ENCODE measurements around the gene VPS13C. TPM values are rescaled to one million over a fixed set of nuclear protein-coding genes. Genes with fewer than 3 reads are reported as not detected.

Gene VPS13C
- total RNA-seq, 4 donors from 2014 or later = 68.2 to 165 (median 102) TPM

DNA sequence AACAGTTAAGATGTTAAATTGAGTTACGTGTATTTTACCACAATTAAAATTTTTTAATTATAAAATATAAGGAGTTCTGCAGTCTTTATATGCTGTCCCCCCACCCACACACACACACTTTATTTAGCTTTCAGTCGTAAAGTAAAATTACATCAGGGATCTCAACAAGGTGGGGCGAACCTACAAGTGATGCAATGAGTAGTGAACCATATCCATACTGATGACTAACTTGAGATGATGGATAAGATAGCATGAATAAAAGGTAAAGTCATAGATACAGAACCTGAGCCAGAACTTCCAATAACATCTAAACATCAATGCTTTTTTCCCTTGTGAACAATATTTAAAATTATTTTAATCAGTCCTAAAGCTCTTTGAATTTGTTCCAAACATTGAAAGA, 77.2 kb downstream of the VPS13C start:
- Histone ChIP-seq H3K27me3 (no peaks in the 10 kb centered on the region), H3K9me3 (no peaks in the 10 kb centered on the region), H3K36me3 (peaks cover 0 to 2% of the 10 kb centered on the region in 2 donors), H3K4me3 (no peak overlapping the region), H3K27ac (no peak overlapping the region), H3K4me1 (no peaks in the 10 kb centered on the region)
- intact Hi-C loops (cut with DNase I; ENCODE audit: low total_unique reads) = no loop called here
- TF ChIP-seq, protein P1, sequence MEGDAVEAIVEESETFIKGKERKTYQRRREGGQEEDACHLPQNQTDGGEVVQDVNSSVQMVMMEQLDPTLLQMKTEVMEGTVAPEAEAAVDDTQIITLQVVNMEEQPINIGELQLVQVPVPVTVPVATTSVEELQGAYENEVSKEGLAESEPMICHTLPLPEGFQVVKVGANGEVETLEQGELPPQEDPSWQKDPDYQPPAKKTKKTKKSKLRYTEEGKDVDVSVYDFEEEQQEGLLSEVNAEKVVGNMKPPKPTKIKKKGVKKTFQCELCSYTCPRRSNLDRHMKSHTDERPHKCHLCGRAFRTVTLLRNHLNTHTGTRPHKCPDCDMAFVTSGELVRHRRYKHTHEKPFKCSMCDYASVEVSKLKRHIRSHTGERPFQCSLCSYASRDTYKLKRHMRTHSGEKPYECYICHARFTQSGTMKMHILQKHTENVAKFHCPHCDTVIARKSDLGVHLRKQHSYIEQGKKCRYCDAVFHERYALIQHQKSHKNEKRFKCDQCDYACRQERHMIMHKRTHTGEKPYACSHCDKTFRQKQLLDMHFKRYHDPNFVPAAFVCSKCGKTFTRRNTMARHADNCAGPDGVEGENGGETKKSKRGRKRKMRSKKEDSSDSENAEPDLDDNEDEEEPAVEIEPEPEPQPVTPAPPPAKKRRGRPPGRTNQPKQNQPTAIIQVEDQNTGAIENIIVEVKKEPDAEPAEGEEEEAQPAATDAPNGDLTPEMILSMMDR (IDR thresholded peaks at IDR 0.05) = no peak
- TF ChIP-seq POLR2A (IDR thresholded peaks at IDR 0.05) = no peak
- DNase-seq = no peak

DNA sequence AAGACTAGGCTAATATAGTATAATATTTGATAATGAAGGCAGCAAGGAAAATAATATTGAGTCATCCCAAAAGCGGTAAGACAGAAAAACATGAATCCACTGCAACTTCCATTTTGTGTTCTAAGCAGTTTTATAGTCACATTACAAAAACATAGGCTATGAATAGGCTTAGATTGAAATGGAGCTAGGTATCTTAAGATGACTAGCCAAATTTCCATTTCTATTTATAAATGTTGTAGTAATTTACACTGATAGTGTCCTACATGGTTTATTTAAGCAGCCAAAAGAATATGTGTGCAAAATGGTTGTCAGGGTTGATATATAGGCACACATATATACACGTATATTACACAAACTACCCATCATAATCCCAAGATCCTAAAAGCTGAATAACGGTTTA, 82.0 kb downstream of the VPS13C start:
- no peaks in the 10 kb centered on the region for H3K4me1 ChIP-seq
- H3K36me3 ChIP-seq = peaks cover 0 to 3% of the 10 kb centered on the region in 2 donors
- H3K9me3 ChIP-seq = no peaks in the 10 kb centered on the region
- TF ChIP-seq, protein P1 (IDR thresholded peaks at IDR 0.05) = no peak
- TF ChIP-seq POLR2A (IDR thresholded peaks at IDR 0.05) = no peak
- DNase-seq = no peak
- intact Hi-C loops (cut with DNase I; ENCODE audit: low total_unique reads) = no loop called here
- no peaks in the 10 kb centered on the region for H3K27me3 ChIP-seq
- H3K4me3 ChIP-seq = no peak overlapping the region
- no peak overlapping the region for H3K27ac ChIP-seq

DNA sequence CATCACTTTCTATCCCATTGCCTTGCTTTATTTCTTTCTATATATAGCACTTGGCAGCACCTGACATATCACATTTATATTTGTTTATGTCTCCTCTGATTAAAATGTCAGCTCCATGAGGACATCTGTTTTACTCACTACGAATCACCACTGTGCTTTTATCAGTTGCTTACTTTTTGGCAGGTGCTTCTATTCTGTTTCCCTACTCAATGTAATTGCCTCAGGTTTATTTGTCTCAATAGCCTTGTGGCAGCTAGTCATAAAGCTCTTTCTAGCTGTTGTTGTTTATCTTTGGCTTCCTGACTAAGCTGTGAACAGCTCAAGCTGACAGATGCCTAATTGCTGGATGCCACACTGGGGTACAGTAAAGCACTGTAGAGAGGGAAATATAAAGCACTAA, 85.5 kb downstream of the VPS13C start:
- DNase-seq = no peak
- Histone ChIP-seq H3K9me3 (no peaks in the 10 kb centered on the region), H3K27ac (no peak overlapping the region), H3K4me1 (no peaks in the 10 kb centered on the region), H3K27me3 (no peaks in the 10 kb centered on the region), H3K36me3 (peaks cover 0 to 3% of the 10 kb centered on the region in 2 donors), H3K4me3 (no peak overlapping the region)
- TF ChIP-seq, protein P1 (IDR thresholded peaks at IDR 0.05) = no peak
- TF ChIP-seq POLR2A (IDR thresholded peaks at IDR 0.05) = no peak
- intact Hi-C loops (cut with DNase I; ENCODE audit: low total_unique reads) = no loop called here

DNA sequence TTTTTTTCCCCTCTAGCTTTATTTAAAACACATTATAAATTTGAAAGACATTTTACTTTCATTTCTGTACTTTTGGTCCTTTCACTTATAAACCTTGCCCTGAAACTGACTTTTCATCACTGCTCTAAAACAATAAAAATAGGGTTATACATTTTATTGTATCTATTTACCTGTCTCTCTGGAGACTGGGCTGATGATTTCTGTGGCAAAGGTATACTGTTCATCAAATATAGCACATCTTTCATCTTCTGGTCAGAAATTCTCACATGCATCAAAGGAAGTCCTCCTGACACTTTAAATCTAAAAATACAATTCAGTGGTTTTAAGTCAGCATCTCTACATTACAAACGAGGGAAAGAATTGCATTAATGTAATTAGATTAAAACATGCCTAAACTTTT, 86.1 kb downstream of the VPS13C start:
- H3K27ac ChIP-seq = no peak overlapping the region
- no peaks in the 10 kb centered on the region for H3K4me1 ChIP-seq
- no peak for DNase-seq
- intact Hi-C loops (cut with DNase I; ENCODE audit: low total_unique reads) = no loop called here
- TF ChIP-seq, protein P1 (IDR thresholded peaks at IDR 0.05) = no peak
- no peak for TF ChIP-seq POLR2A (IDR thresholded peaks at IDR 0.05)
- peaks cover 0 to 3% of the 10 kb centered on the region in 2 donors for H3K36me3 ChIP-seq
- H3K4me3 ChIP-seq = no peak overlapping the region
- no peaks in the 10 kb centered on the region for H3K9me3 ChIP-seq
- no peaks in the 10 kb centered on the region for H3K27me3 ChIP-seq

DNA sequence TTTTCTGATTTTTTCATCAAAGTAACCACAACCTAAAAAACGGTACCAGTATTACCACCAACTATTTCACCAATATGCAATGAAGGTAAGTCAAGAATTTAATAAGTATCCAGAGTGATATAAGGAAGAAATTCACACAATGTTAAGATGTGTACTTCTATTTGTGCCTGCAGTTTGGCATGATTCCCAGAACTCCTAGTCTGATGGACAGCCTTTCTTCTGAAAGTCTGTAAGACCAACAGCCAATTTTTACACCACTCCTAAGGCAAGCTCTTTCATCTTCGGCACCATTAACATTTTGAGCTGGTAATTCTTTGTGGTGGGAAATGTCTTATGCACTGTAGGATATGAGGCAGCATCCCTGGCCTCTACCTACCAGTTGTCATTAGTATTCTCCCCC, 108.3 kb downstream of the VPS13C start:
- H3K9me3 ChIP-seq = no peaks in the 10 kb centered on the region
- TF ChIP-seq, protein P1 (IDR thresholded peaks at IDR 0.05) = no peak
- TF ChIP-seq POLR2A (IDR thresholded peaks at IDR 0.05) = no peak
- H3K36me3 ChIP-seq = no peaks in the 10 kb centered on the region
- no peak for DNase-seq
- H3K27me3 ChIP-seq = no peaks in the 10 kb centered on the region
- no peak overlapping the region for H3K27ac ChIP-seq
- intact Hi-C loops (cut with DNase I; ENCODE audit: low total_unique reads) = no loop called here
- no peaks in the 10 kb centered on the region for H3K4me1 ChIP-seq
- H3K4me3 ChIP-seq = no peak overlapping the region
